ENCODE data around the gene PISD. TPM values are rescaled to one million over a fixed set of nuclear protein-coding genes. Genes with fewer than 3 reads are reported as not detected.

The PISD gene
- total RNA-seq, 1 experiment from 2014 or later = 46.4 TPM

- 0 out of 2 replicates have a peak, but pooled peaks cover 4% of the 10 kb centered on the region for H3K36me3 ChIP-seq (ENCODE audit: low read depth)
- ChIA-PET CTCF (no interaction called here), POLR2A (ENCODE audit: unreplicated experiment) (no interaction called here)
- intact Hi-C loops (cut with micrococcal nuclease; ENCODE audit: unreplicated experiment) = no loop called here
- no peaks in the 10 kb centered on the region for H3K9me3 ChIP-seq (ENCODE audit: insufficient read depth, low read depth)
- H3K4me1 ChIP-seq (replicated peaks; ENCODE audit: insufficient read depth) = peaks cover 18% of the 10 kb centered on the region
- no peak overlapping the region for H3K4me2 ChIP-seq
- peaks cover 9% of the 10 kb centered on the region for H3F3A ChIP-seq (ENCODE audit: insufficient read depth, low read depth)
- no peak overlapping the region for H3K27ac ChIP-seq
- H2AFZ ChIP-seq = no peak overlapping the region
- H4K20me1 ChIP-seq (ENCODE audit: insufficient read depth) = peaks cover 70% of the 10 kb centered on the region
- H3K79me2 ChIP-seq (ENCODE audit: low read depth) = peaks cover 93% of the 10 kb centered on the region
- H3K4me3 ChIP-seq = no peak overlapping the region
- no peaks in the 10 kb centered on the region for H3K27me3 ChIP-seq (ENCODE audit: insufficient read depth, low read depth)
- H3K9me2 ChIP-seq (ENCODE audit: insufficient read depth) = no peaks in the 10 kb centered on the region
- DNase-seq = no peak
- BruUV-seq (replicated peaks) = no TSS peak
- TF ChIP-seq CTCF (conservative IDR thresholded peaks at IDR 0.05) = no peak
- TF ChIP-seq EZH2 (IDR thresholded peaks at IDR 0.05; ENCODE audit: low read depth) = no peak
Measured at GRCh38 chr22:31628362-31628761, 33.7 kb downstream of the PISD start.

GRCh38 chr22:31627223-31627731 is 34.7 kb downstream of the PISD start:
- H3K9me3 ChIP-seq (ENCODE audit: insufficient read depth, low read depth) = no peaks in the 10 kb centered on the region
- no TSS peak for BruUV-seq (replicated peaks)
- H3K27ac ChIP-seq = no peak overlapping the region
- peaks cover 18% of the 10 kb centered on the region for H3K4me1 ChIP-seq (replicated peaks; ENCODE audit: insufficient read depth)
- no peak overlapping the region for H3K4me3 ChIP-seq
- no peaks in the 10 kb centered on the region for H3K9me2 ChIP-seq (ENCODE audit: insufficient read depth)
- H3K4me2 ChIP-seq = no peak overlapping the region
- DNase-seq = no peak
- intact Hi-C loops (cut with micrococcal nuclease; ENCODE audit: unreplicated experiment) = no loop called here
- no peak overlapping the region for H2AFZ ChIP-seq
- ChIA-PET CTCF (no interaction called here), POLR2A (ENCODE audit: unreplicated experiment) (interaction anchor here (0.5 kb wide), 1 partner anchor 49 kb away, joined by 3 read pairs; no protein-coding TSS in a partner anchor)
- H3K27me3 ChIP-seq (ENCODE audit: insufficient read depth, low read depth) = no peaks in the 10 kb centered on the region
- peaks cover 19% of the 10 kb centered on the region for H3F3A ChIP-seq (ENCODE audit: insufficient read depth, low read depth)
- no peak for TF ChIP-seq CTCF (conservative IDR thresholded peaks at IDR 0.05)
- no peak for TF ChIP-seq EZH2 (IDR thresholded peaks at IDR 0.05; ENCODE audit: low read depth)
- peaks cover 91% of the 10 kb centered on the region for H3K79me2 ChIP-seq (ENCODE audit: low read depth)
- H3K36me3 ChIP-seq (ENCODE audit: low read depth) = 0 out of 2 replicates have a peak, but pooled peaks cover 4% of the 10 kb centered on the region
- peaks cover 74% of the 10 kb centered on the region for H4K20me1 ChIP-seq (ENCODE audit: insufficient read depth)

- H3K4me3 ChIP-seq = no peak overlapping the region
- H4K20me1 ChIP-seq (ENCODE audit: insufficient read depth) = peaks cover 81% of the 10 kb centered on the region
- no peak for TF ChIP-seq EZH2 (IDR thresholded peaks at IDR 0.05; ENCODE audit: low read depth)
- no peak for TF ChIP-seq CTCF (conservative IDR thresholded peaks at IDR 0.05)
- no peak overlapping the region for H3K27ac ChIP-seq
- intact Hi-C loops (cut with micrococcal nuclease; ENCODE audit: unreplicated experiment) = no loop called here
- BruUV-seq (replicated peaks) = no TSS peak
- DNase-seq = no peak
- peaks cover 18% of the 10 kb centered on the region for H3K4me1 ChIP-seq (replicated peaks; ENCODE audit: insufficient read depth)
- no peak overlapping the region for H3K4me2 ChIP-seq
- H3K27me3 ChIP-seq (ENCODE audit: insufficient read depth, low read depth) = no peaks in the 10 kb centered on the region
- ChIA-PET CTCF (no interaction called here), POLR2A (ENCODE audit: unreplicated experiment) (no interaction called here)
- H3K36me3 ChIP-seq (ENCODE audit: low read depth) = 0 out of 2 replicates have a peak, but pooled peaks cover 4% of the 10 kb centered on the region
- peaks cover 14% of the 10 kb centered on the region for H3F3A ChIP-seq (ENCODE audit: insufficient read depth, low read depth)
- H2AFZ ChIP-seq = no peak overlapping the region
- no peaks in the 10 kb centered on the region for H3K9me2 ChIP-seq (ENCODE audit: insufficient read depth)
- no peaks in the 10 kb centered on the region for H3K9me3 ChIP-seq (ENCODE audit: insufficient read depth, low read depth)
- peaks cover 84% of the 10 kb centered on the region for H3K79me2 ChIP-seq (ENCODE audit: low read depth)
Measured at GRCh38 chr22:31626427-31627150, 35.4 kb downstream of the PISD start.

Measured in PC-9 (cell line).